WERI-Rb-1 (cell line): ENCODE results near the gene TRIM33.

Experiments used
- DNase-seq: peaks from one replicate; pipeline ENCODE4 v3.0.0-alpha.2; 2020
- H3K27ac ChIP-seq: fragments of 250-450 bp; sonication (Bioruptor Pico); 2 replicates; pipeline ENCODE4 v1.5.1; 2020; ENCODE audit warnings: mild to moderate bottlenecking, moderate library complexity
- H3K27me3 ChIP-seq: fragments of 250-450 bp; sonication (Bioruptor Pico); 2 replicates; pipeline ENCODE4 v1.5.1; 2021; ENCODE audit warnings: mild to moderate bottlenecking, low read depth, moderate library complexity; ENCODE audit not compliant: insufficient read depth, severe bottlenecking
- H3K36me3 ChIP-seq: fragments of 250-450 bp; sonication (Bioruptor Pico); 2 replicates; pipeline ENCODE4 v1.5.1; 2020; ENCODE audit warnings: mild to moderate bottlenecking, moderate library complexity
- H3K4me3 ChIP-seq: 2 replicates; pipeline ENCODE4 v1.5.1; 2011; ENCODE audit warnings: low read depth, mild to moderate bottlenecking, control low read depth, low read length
- H3K9me3 ChIP-seq: fragments of 250-450 bp; sonication (Bioruptor Pico); 2 replicates; pipeline ENCODE4 v1.5.1; 2021; ENCODE audit warnings: mild to moderate bottlenecking, moderate library complexity; ENCODE audit not compliant: severe bottlenecking
- TF ChIP-seq, protein P1 (sequence below): IDR thresholded peaks from 2 replicates; pipeline ENCODE4 v1.5.1; 2011; ENCODE audit warnings: low read depth, mild to moderate bottlenecking, control low read depth, inconsistent platforms, low read length

Gene TRIM33

GRCh38 chr1:114456586-114456985, 54.4 kb downstream of the TRIM33 start:
- Histone ChIP-seq H3K4me3 (no peak overlapping the region), H3K27me3 (no peaks in the 10 kb centered on the region), H3K9me3 (no peaks in the 10 kb centered on the region), H3K27ac (no peak overlapping the region), H3K36me3 (peaks cover 41% of the 10 kb centered on the region)
- DNase-seq, result no peak
- TF ChIP-seq, protein P1, sequence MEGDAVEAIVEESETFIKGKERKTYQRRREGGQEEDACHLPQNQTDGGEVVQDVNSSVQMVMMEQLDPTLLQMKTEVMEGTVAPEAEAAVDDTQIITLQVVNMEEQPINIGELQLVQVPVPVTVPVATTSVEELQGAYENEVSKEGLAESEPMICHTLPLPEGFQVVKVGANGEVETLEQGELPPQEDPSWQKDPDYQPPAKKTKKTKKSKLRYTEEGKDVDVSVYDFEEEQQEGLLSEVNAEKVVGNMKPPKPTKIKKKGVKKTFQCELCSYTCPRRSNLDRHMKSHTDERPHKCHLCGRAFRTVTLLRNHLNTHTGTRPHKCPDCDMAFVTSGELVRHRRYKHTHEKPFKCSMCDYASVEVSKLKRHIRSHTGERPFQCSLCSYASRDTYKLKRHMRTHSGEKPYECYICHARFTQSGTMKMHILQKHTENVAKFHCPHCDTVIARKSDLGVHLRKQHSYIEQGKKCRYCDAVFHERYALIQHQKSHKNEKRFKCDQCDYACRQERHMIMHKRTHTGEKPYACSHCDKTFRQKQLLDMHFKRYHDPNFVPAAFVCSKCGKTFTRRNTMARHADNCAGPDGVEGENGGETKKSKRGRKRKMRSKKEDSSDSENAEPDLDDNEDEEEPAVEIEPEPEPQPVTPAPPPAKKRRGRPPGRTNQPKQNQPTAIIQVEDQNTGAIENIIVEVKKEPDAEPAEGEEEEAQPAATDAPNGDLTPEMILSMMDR, result no peak

DNA sequence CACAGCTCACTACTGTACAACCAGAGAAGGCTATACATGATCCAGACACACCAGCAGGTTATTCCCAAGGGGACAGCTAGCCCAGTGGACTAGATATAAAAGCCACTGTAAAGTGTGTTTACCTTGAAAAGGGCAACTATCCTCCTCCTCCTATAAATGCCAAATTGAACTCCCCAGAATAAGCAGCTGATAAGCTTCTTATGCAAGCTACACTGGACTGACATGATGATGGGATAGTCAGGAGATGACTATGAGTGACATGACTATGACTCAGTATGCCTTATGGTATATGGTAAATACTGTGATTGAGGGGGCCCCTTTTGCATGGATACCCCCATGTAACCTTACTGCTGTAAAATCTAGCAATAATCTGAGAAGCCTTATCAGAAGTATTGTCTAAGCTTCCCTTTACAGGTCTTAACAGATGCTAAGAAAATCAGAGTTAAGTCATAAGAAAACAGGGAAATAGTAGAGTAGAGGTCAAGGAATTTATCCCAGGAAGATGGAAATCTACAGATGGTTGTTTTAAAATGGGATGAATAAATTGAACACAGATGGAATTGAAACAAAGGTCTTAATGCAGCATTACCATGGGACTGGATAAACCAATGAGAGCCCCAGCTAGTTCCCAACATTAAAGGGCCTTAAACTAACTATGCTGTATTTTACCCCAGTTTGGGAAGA, 55.8 kb downstream of the TRIM33 start:
- TF ChIP-seq, protein P1, result no peak
- H3K27ac ChIP-seq, result no peak overlapping the region
- no peak for DNase-seq
- no peaks in the 10 kb centered on the region for H3K9me3 ChIP-seq
- no peak overlapping the region for H3K4me3 ChIP-seq
- peaks cover 48% of the 10 kb centered on the region for H3K36me3 ChIP-seq
- H3K27me3 ChIP-seq, result no peaks in the 10 kb centered on the region

- H3K4me3 ChIP-seq, result no peak overlapping the region
- H3K9me3 ChIP-seq, result no peaks in the 10 kb centered on the region
- TF ChIP-seq, protein P1, result no peak
- no peaks in the 10 kb centered on the region for H3K27me3 ChIP-seq
- no peak overlapping the region for H3K27ac ChIP-seq
- H3K36me3 ChIP-seq, result peaks cover 49% of the 10 kb centered on the region
- no peak for DNase-seq
Measured at GRCh38 chr1:114454539-114454938, 56.5 kb downstream of the TRIM33 start.

- no peak for DNase-seq
- TF ChIP-seq, protein P1, result no peak
- no peaks in the 10 kb centered on the region for H3K27me3 ChIP-seq
- H3K36me3 ChIP-seq, result peaks cover 48% of the 10 kb centered on the region
- no peak overlapping the region for H3K4me3 ChIP-seq
- H3K9me3 ChIP-seq, result no peaks in the 10 kb centered on the region
- H3K27ac ChIP-seq, result no peak overlapping the region
Measured at GRCh38 chr1:114453361-114453784, 57.6 kb downstream of the TRIM33 start.

DNA sequence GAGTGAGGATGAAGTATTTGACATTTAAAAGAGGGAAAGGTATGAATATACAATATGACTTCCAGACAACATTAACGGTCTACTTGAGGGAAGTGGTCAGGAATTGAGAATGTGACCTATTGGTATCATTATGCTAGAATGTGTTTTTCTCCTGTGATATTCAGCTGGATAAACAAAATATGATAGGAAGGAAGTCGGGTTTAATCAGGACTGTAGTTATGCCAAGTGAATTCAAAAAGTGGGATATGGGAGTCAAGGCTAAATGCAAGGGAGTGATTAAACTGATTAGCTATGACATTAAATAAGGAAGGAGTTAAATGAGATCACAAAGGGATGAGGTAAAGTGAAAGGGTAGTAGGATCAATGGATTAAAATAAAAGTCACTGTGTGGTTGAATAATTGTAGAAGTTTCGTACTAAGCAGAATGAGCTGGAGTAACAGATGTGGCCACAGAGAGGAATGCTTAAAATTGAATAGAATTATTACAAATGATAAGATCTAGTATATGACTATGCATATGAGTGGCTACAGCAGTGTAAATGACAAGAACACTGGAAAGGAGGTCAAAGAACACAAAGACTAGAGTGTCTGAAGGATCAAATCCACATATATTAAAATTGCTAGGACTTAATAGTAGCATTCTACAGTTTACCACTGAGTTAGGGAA, 62.5 kb downstream of the TRIM33 start:
- no peak for DNase-seq
- TF ChIP-seq, protein P1, result no peak
- H3K36me3 ChIP-seq, result peaks cover 49% of the 10 kb centered on the region

More for the DNA sequence above, 62.5 kb downstream of the TRIM33 start:
- H3K9me3 ChIP-seq, result no peaks in the 10 kb centered on the region
- no peak overlapping the region for H3K4me3 ChIP-seq
- H3K27ac ChIP-seq, result no peak overlapping the region
- H3K27me3 ChIP-seq, result no peaks in the 10 kb centered on the region
